ENCODE data around the gene HOXA9.

Gene HOXA9

DNA sequence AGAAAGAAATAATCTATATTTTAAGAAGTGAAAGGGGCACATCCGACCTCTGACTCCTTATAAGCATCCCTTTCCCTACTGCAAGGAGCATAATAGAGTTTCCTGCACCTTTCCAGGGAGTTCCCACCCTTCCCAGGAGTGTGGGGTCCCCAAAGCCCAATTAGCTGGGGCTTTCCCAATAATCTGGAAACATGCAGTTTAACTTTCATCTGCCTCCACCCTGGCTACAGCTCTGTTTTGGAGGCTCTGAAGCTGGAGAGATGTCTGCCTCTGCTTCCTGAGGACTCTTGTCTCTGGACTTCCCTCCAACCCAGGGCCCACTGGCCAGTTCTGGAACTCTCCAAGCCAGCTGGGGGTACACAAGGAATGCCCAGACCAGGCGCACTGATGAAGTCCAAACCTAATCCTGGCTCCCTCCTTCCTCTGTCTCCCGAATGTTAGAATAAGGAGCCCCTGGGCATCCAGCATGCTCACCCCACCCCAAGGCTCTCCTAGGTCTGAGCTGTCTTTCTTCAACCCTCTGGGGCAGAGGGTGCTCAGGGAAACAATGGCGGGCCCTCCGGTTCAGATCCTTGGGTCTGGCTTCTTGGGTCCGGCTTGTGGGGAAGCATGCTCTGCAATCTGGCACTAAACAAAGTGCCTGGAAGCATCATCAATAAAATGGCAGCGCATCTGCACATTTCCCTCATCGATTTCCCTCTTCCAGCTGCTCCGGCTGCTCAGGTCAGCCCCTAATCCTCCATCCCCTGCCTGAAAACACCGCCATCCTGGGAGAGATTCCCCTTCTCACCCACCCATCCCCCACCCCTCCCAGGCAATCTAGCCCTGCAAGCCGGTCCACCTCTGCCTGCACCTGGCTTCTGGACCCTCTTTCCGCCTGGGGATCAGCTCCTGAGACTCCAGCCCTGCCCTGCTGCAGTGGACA lies 48.1 kb downstream of the HOXA9 start:
- TF ChIP-seq, protein P1, sequence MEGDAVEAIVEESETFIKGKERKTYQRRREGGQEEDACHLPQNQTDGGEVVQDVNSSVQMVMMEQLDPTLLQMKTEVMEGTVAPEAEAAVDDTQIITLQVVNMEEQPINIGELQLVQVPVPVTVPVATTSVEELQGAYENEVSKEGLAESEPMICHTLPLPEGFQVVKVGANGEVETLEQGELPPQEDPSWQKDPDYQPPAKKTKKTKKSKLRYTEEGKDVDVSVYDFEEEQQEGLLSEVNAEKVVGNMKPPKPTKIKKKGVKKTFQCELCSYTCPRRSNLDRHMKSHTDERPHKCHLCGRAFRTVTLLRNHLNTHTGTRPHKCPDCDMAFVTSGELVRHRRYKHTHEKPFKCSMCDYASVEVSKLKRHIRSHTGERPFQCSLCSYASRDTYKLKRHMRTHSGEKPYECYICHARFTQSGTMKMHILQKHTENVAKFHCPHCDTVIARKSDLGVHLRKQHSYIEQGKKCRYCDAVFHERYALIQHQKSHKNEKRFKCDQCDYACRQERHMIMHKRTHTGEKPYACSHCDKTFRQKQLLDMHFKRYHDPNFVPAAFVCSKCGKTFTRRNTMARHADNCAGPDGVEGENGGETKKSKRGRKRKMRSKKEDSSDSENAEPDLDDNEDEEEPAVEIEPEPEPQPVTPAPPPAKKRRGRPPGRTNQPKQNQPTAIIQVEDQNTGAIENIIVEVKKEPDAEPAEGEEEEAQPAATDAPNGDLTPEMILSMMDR (IDR thresholded peaks at IDR 0.05; ENCODE audit: insufficient read depth, low read length): no peak
- TF ChIP-seq POLR2AphosphoS5 (IDR thresholded peaks at IDR 0.05; ENCODE audit: low read depth): no peak
- Histone ChIP-seq H3K27ac (replicated peaks) (no peak overlapping the region), H3K27me3 (ENCODE audit: insufficient read depth, poor library complexity, severe bottlenecking) (peaks cover 3% of the 10 kb centered on the region), H3K4me3 (replicated peaks; ENCODE audit: insufficient read depth, low read length) (no peak overlapping the region)
- no peak for DNase-seq (ENCODE audit: low read depth in 1 of 2, low spot score in 1 of 2)

DNA sequence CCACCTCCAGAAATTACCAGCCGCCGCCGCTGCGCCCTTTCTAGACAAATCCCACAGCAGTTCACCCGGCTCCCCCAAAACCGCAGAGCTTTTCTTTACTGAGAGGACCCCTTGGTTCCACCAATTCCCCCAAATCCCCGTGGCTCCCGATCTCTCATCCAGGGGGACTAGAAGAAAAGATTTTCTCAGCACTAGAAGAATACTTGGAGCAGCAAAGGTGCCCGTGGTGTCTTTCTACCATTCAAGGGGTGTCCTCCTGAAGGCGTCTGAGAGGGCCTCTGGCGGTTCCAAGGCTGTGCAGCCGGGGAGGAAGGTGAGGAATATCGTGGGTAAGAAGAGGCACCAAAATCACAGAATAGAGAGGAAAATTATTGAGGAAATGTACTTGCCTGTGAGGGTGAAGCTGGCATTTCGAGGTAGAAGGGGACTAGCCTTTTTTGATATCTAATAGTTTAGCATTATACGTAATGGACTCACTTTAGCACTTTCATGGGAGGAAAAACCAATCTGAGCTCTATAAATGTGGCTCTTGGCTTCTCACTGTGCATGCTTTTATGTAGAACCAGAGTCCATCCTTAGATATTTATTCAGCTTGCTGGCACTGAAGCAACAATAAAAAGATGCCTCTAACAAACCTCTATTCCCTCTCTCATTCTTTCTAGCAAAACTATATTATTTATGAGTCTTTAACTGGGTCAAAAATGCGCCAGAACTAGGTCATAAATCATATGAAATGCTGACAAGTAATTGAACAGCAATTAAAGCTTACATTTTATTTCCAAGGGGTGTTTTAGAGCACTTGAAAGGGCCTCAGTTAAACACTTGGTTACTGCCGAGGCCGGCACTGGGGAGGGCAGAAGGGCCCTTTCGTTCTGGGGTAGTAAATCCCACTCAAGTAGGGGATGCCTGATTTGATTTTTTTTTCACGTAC lies 49.0 kb downstream of the HOXA9 start:
- no peak for DNase-seq (ENCODE audit: low read depth in 1 of 2, low spot score in 1 of 2)
- Histone ChIP-seq H3K27ac (replicated peaks) (no peak overlapping the region), H3K27me3 (ENCODE audit: insufficient read depth, poor library complexity, severe bottlenecking) (peaks cover 3% of the 10 kb centered on the region), H3K4me3 (replicated peaks; ENCODE audit: insufficient read depth, low read length) (no peak overlapping the region)
- TF ChIP-seq POLR2AphosphoS5 (IDR thresholded peaks at IDR 0.05; ENCODE audit: low read depth) (no peak), GABPA (IDR thresholded peaks at IDR 0.05; ENCODE audit: low read depth) (no peak), SPI1 (IDR thresholded peaks at IDR 0.05; ENCODE audit: borderline replicate concordance, low read depth) (no peak)
- TF ChIP-seq, protein P1 (IDR thresholded peaks at IDR 0.05; ENCODE audit: insufficient read depth, low read length): no peak
- TF ChIP-seq, protein P2, sequence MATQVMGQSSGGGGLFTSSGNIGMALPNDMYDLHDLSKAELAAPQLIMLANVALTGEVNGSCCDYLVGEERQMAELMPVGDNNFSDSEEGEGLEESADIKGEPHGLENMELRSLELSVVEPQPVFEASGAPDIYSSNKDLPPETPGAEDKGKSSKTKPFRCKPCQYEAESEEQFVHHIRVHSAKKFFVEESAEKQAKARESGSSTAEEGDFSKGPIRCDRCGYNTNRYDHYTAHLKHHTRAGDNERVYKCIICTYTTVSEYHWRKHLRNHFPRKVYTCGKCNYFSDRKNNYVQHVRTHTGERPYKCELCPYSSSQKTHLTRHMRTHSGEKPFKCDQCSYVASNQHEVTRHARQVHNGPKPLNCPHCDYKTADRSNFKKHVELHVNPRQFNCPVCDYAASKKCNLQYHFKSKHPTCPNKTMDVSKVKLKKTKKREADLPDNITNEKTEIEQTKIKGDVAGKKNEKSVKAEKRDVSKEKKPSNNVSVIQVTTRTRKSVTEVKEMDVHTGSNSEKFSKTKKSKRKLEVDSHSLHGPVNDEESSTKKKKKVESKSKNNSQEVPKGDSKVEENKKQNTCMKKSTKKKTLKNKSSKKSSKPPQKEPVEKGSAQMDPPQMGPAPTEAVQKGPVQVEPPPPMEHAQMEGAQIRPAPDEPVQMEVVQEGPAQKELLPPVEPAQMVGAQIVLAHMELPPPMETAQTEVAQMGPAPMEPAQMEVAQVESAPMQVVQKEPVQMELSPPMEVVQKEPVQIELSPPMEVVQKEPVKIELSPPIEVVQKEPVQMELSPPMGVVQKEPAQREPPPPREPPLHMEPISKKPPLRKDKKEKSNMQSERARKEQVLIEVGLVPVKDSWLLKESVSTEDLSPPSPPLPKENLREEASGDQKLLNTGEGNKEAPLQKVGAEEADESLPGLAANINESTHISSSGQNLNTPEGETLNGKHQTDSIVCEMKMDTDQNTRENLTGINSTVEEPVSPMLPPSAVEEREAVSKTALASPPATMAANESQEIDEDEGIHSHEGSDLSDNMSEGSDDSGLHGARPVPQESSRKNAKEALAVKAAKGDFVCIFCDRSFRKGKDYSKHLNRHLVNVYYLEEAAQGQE (IDR thresholded peaks at IDR 0.05; ENCODE audit: insufficient replicate concordance, low read depth): no peak

DNA sequence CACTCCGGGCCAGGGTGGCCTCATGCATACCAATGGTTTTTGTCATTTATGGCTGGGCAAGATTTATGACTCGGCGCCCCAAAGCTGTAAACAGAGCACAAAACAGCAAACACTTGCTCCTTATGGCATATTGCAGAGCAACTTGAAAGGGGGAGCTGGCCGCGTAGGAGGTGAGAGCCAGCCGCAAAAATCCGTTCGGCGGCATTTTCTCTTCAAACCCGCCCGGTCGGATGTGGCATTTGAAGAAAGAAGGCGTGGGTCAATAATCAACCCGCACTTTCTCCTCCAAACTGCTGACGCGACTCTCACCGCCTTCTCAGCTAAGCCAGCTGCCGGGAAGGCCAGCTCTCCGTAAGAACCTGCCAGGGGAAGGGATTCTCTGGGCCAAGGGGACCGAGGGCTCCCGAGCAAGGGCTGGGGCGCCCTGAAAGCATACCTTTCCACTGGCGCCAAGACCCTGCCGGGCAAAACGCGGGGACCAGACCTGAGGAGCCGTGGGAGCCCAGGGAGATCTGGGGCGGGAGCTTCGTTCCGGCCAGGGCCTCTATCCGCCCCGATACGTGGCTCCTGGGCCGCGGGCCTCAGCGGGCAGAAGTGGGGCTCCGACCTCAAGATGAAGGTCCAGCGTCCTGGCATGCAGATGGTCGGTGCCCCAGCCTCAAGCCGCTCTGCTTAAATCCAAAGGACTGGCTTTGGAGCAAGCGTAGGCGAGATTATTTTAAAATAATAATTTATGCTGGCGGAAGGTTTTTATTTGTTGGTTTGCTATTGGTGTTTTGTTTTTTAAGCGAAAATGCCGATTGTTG lies 49.9 kb downstream of the HOXA9 start:
- Histone ChIP-seq H3K27me3 (ENCODE audit: insufficient read depth, poor library complexity, severe bottlenecking) (peaks cover 3% of the 10 kb centered on the region), H3K4me3 (replicated peaks; ENCODE audit: insufficient read depth, low read length) (no peak overlapping the region), H3K27ac (replicated peaks) (no peak overlapping the region)
- DNase-seq (ENCODE audit: low read depth in 1 of 2, low spot score in 1 of 2): no peak
- TF ChIP-seq, protein P1 (IDR thresholded peaks at IDR 0.05; ENCODE audit: insufficient read depth, low read length): no peak
- TF ChIP-seq, protein P2 (IDR thresholded peaks at IDR 0.05; ENCODE audit: insufficient replicate concordance, low read depth): no peak
- TF ChIP-seq SPI1 (IDR thresholded peaks at IDR 0.05; ENCODE audit: borderline replicate concordance, low read depth) (no peak), GABPA (IDR thresholded peaks at IDR 0.05; ENCODE audit: low read depth) (no peak), POLR2AphosphoS5 (IDR thresholded peaks at IDR 0.05; ENCODE audit: low read depth) (no peak)
